ENCODE measurements around the gene RHBDD2. TPM values are rescaled to one million over a fixed set of nuclear protein-coding genes. Genes with fewer than 3 reads are reported as not detected.
A peak's percentile ranks its signal among the peaks of the same experiment; 100 is the strongest.
"Not testable (repeated sequence)": the region's sequence is repeated elsewhere in the genome, so short reads cannot be mapped to it uniquely, and the experiment has no call there.

Gene RHBDD2
- total and polyA plus RNA-seq, 2 experiments from 2014 or later: 28.1 to 62.2 TPM

- Histone ChIP-seq H3K4me2 (ENCODE audit: unreplicated experiment) (no peak overlapping the region), H3K27me3 (replicated peaks; ENCODE audit: insufficient read depth) (no peaks in the 10 kb centered on the region), H3K9me3 (ENCODE audit: low read depth) (no peaks in the 10 kb centered on the region), H3K79me2 (ENCODE audit: insufficient read depth) (no peaks in the 10 kb centered on the region), H3K9me2 (ENCODE audit: insufficient read depth) (no peaks in the 10 kb centered on the region), H3K36me3 (ENCODE audit: low read depth) (no peaks in the 10 kb centered on the region), H3K27ac (no peak overlapping the region), H3K4me3 (no peak overlapping the region), H2AFZ (0 out of 2 replicates have a peak overlapping the region, but pooled peaks have one; percentile 8), H3K9ac (no peak overlapping the region), H3K4me1 (ENCODE audit: insufficient read depth) (0 out of 2 replicates have a peak, but pooled peaks cover 4% of the 10 kb centered on the region), H3F3A (ENCODE audit: insufficient read depth) (no peaks in the 10 kb centered on the region), H4K20me1 (ENCODE audit: insufficient read depth) (no peaks in the 10 kb centered on the region)
- in situ Hi-C loops (cut with MboI): no loop called here
- DNase-seq: peak; percentile 89
- no peak for TF ChIP-seq EZH2 (IDR thresholded peaks at IDR 0.05; ENCODE audit: insufficient read depth, poor library complexity, severe bottlenecking)
- TF ChIP-seq EZH2phosphoT487 (IDR thresholded peaks at IDR 0.05; ENCODE audit: insufficient read depth, low read depth): no peak
- 26 to 30% methylated on average over 17 of the region's 17 CpGs for WGBS, 2 experiments (ENCODE audit: low coverage in 1 of 2, low lambda C conversion rate in 2 of 2, missing lambda C conversion rate in 2 of 2)
Observed at GRCh38 chr7:75905785-75906604, 27.2 kb downstream of the RHBDD2 start.

GRCh38 chr7:75906991-75907667 lies 28.3 kb downstream of the RHBDD2 start:
- TF ChIP-seq EZH2phosphoT487 (IDR thresholded peaks at IDR 0.05; ENCODE audit: insufficient read depth, low read depth) (no peak), EZH2 (IDR thresholded peaks at IDR 0.05; ENCODE audit: insufficient read depth, poor library complexity, severe bottlenecking) (no peak)
- H3F3A ChIP-seq (ENCODE audit: insufficient read depth): no peaks in the 10 kb centered on the region
- DNase-seq: no peak
- no peak overlapping the region for H3K4me2 ChIP-seq (ENCODE audit: unreplicated experiment)
- H3K36me3 ChIP-seq (ENCODE audit: low read depth): no peaks in the 10 kb centered on the region
- H3K79me2 ChIP-seq (ENCODE audit: insufficient read depth): no peaks in the 10 kb centered on the region
- H2AFZ ChIP-seq: no peak overlapping the region
- in situ Hi-C loops (cut with MboI): no loop called here
- no peak overlapping the region for H3K27ac ChIP-seq
- no peaks in the 10 kb centered on the region for H3K9me3 ChIP-seq (ENCODE audit: low read depth)
- 78 to 80% methylated on average over 10 of the region's 10 CpGs for WGBS, 2 experiments (ENCODE audit: low coverage in 1 of 2, low lambda C conversion rate in 2 of 2, missing lambda C conversion rate in 2 of 2)
- no peak overlapping the region for H3K4me3 ChIP-seq
- H3K4me1 ChIP-seq (ENCODE audit: insufficient read depth): 0 out of 2 replicates have a peak, but pooled peaks cover 4% of the 10 kb centered on the region
- H3K9ac ChIP-seq: no peak overlapping the region
- H4K20me1 ChIP-seq (ENCODE audit: insufficient read depth): no peaks in the 10 kb centered on the region
- no peaks in the 10 kb centered on the region for H3K27me3 ChIP-seq (replicated peaks; ENCODE audit: insufficient read depth)
- no peaks in the 10 kb centered on the region for H3K9me2 ChIP-seq (ENCODE audit: insufficient read depth)

DNA sequence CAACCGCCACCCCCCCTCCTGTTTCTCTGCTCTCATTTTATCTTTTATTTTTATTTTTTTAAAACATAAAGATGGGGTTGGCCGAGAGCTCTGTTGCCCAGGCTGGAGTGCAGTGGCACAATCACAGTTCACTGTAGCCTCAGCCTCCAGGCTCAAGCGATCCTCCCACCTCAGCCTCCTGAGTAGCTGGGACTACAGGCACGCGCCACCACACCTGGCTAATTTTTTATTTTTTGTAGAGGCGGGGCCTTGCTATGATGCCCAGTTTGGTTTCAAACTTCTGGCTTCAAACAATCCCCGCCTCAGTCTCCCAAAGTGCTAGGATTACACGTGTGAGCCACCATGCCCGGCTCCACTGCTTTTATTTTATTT lies 28.8 kb downstream of the RHBDD2 start:
- H3K9ac ChIP-seq; H3F3A ChIP-seq (ENCODE audit: insufficient read depth); H3K4me2 ChIP-seq (ENCODE audit: unreplicated experiment); H3K4me3 ChIP-seq; H3K27me3 ChIP-seq (replicated peaks; ENCODE audit: insufficient read depth); H3K27ac ChIP-seq; H3K36me3 ChIP-seq (ENCODE audit: low read depth); H3K9me2 ChIP-seq (ENCODE audit: insufficient read depth); H3K79me2 ChIP-seq (ENCODE audit: insufficient read depth); H3K9me3 ChIP-seq (ENCODE audit: low read depth); H2AFZ ChIP-seq; H4K20me1 ChIP-seq (ENCODE audit: insufficient read depth); DNase-seq; H3K4me1 ChIP-seq (ENCODE audit: insufficient read depth); in situ Hi-C loops (cut with MboI): not testable (repeated sequence)
- 90 to 93% methylated on average over 9 of the region's 9 CpGs for WGBS, 2 experiments (ENCODE audit: low coverage in 1 of 2, low lambda C conversion rate in 2 of 2, missing lambda C conversion rate in 2 of 2)

DNA sequence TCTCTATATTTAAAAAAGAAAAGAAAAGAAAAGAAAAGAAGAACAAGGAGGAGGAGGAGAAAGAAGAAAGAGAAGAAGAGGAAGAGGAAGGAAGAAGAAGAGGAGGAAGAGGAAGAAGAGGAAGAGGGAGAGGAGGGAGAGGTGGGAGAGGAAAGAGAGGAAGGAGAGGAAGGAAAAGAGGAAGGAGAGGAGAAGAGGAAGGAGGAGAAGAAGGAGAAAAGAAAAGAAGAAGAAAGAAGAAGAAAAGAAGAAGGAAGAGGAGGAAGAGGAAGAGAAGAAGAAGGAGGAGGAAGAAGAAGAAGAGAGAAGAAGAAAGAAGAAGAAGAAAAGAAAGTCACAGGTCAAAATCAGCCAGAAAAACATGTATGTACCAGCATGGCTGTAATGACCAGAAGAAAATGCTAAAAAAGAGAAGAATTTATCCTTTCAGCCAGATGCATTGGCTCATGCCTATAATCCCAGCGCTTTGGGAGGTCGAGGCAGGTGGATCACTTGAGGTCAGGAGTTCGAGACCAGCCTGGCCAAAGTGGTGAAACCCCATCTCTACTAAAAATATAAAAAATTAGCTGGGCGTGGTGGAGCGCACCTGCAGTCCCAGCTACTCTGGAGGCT lies 30.8 kb downstream of the RHBDD2 start:
- in situ Hi-C loops (cut with MboI): no loop called here
- no peak for DNase-seq
- H3K4me3 ChIP-seq: no peak overlapping the region
- no peaks in the 10 kb centered on the region for H3K9me2 ChIP-seq (ENCODE audit: insufficient read depth)
- H3K79me2 ChIP-seq (ENCODE audit: insufficient read depth): no peaks in the 10 kb centered on the region
- H3K9ac ChIP-seq: no peak overlapping the region
- no peak for TF ChIP-seq EZH2phosphoT487 (IDR thresholded peaks at IDR 0.05; ENCODE audit: insufficient read depth, low read depth)
- TF ChIP-seq EZH2 (IDR thresholded peaks at IDR 0.05; ENCODE audit: insufficient read depth, poor library complexity, severe bottlenecking): no peak
- no peak overlapping the region for H3K27ac ChIP-seq
- H3F3A ChIP-seq (ENCODE audit: insufficient read depth): no peaks in the 10 kb centered on the region
- H3K9me3 ChIP-seq (ENCODE audit: low read depth): no peaks in the 10 kb centered on the region
- no peaks in the 10 kb centered on the region for H3K27me3 ChIP-seq (replicated peaks; ENCODE audit: insufficient read depth)
- H3K4me2 ChIP-seq (ENCODE audit: unreplicated experiment): no peak overlapping the region
- no peaks in the 10 kb centered on the region for H3K36me3 ChIP-seq (ENCODE audit: low read depth)
- 71 to 78% methylated on average over 5 of the region's 5 CpGs for WGBS, 2 experiments (ENCODE audit: low coverage in 1 of 2, low lambda C conversion rate in 2 of 2, missing lambda C conversion rate in 2 of 2)
- no peak overlapping the region for H2AFZ ChIP-seq
- 0 out of 2 replicates have a peak, but pooled peaks cover 4% of the 10 kb centered on the region for H3K4me1 ChIP-seq (ENCODE audit: insufficient read depth)
- H4K20me1 ChIP-seq (ENCODE audit: insufficient read depth): no peaks in the 10 kb centered on the region

DNA sequence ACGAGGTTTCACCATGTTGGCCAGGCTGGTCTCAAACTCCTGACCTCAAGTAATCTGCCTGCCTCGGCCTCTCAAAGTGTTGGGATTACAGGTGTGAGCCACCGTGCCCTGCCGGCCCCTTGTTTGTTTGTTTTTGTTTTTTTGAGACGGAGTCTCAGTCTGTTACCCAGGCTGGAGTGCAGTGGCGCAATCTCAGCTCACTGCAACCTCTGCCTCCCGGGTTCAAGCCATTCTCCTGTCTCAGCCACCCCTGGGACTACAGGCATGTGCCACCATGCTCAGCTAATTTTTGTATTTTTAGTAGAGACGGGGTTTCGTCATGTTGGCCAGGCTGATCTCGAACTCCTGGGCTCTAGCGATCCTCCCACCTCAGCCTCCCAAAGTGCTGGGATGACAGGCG lies 32.4 kb downstream of the RHBDD2 start:
- H3K9me3 ChIP-seq (ENCODE audit: low read depth); H3K9ac ChIP-seq; H3K9me2 ChIP-seq (ENCODE audit: insufficient read depth); H3K4me2 ChIP-seq (ENCODE audit: unreplicated experiment); H4K20me1 ChIP-seq (ENCODE audit: insufficient read depth); H3K27ac ChIP-seq; H3K4me1 ChIP-seq (ENCODE audit: insufficient read depth); H3K27me3 ChIP-seq (replicated peaks; ENCODE audit: insufficient read depth); DNase-seq; H3F3A ChIP-seq (ENCODE audit: insufficient read depth); in situ Hi-C loops (cut with MboI); H2AFZ ChIP-seq; H3K4me3 ChIP-seq; H3K36me3 ChIP-seq (ENCODE audit: low read depth): not testable (repeated sequence)
- WGBS, 2 experiments (ENCODE audit: low coverage in 1 of 2, low lambda C conversion rate in 2 of 2, missing lambda C conversion rate in 2 of 2): 79 to 81% methylated on average over 12 of the region's 12 CpGs
- peaks cover 10% of the 10 kb centered on the region for H3K79me2 ChIP-seq (ENCODE audit: insufficient read depth)

All from GM23248 (cell line).